ENCODE measurements around the gene PTPRT.

PTPRT gene

GRCh38 chr20:43095034-43095433 is 94.7 kb downstream of the PTPRT start:
- Histone ChIP-seq H3K4me3 (ENCODE audit: insufficient read depth, low read length, poor library complexity, severe bottlenecking) (no peak overlapping the region), H3K9me2 (replicated peaks; ENCODE audit: insufficient read depth, low read length) (no peaks in the 10 kb centered on the region), H3K79me2 (ENCODE audit: insufficient read depth, low read length) (no peaks in the 10 kb centered on the region), H3K9ac (ENCODE audit: low read length) (no peak overlapping the region), H4K20me1 (ENCODE audit: low read depth, low read length) (no peaks in the 10 kb centered on the region), H3K4me2 (ENCODE audit: low read depth, low read length, poor library complexity, severe bottlenecking) (no peak overlapping the region), H3K27me3 (ENCODE audit: low read length) (0 out of 2 replicates have a peak, but pooled peaks cover 3% of the 10 kb centered on the region), H2AFZ (ENCODE audit: low read depth, low read length, severe bottlenecking) (no peak overlapping the region), H3F3A (ENCODE audit: insufficient read depth) (no peaks in the 10 kb centered on the region), H3K27ac (ENCODE audit: low read depth, low read length) (no peak overlapping the region), H3K9me3 (ENCODE audit: insufficient read depth, low read length) (no peaks in the 10 kb centered on the region), H3K36me3 (ENCODE audit: low read length) (no peaks in the 10 kb centered on the region)
- no peak for TF ChIP-seq EZH2phosphoT487 (conservative IDR thresholded peaks at IDR 0.05; ENCODE audit: low read length)
- TF ChIP-seq CTCF (IDR thresholded peaks at IDR 0.05; ENCODE audit: insufficient read depth, low read length, poor library complexity, severe bottlenecking) = no peak

- H3K36me3 ChIP-seq (ENCODE audit: low read length) = no peaks in the 10 kb centered on the region
- H3K79me2 ChIP-seq (ENCODE audit: insufficient read depth, low read length) = no peaks in the 10 kb centered on the region
- no peaks in the 10 kb centered on the region for H3K27me3 ChIP-seq (ENCODE audit: low read length)
- no peaks in the 10 kb centered on the region for H3K9me3 ChIP-seq (ENCODE audit: insufficient read depth, low read length)
- H2AFZ ChIP-seq (ENCODE audit: low read depth, low read length, severe bottlenecking) = no peak overlapping the region
- H3K9ac ChIP-seq (ENCODE audit: low read length) = no peak overlapping the region
- no peak overlapping the region for H3K27ac ChIP-seq (ENCODE audit: low read depth, low read length)
- no peak for TF ChIP-seq CTCF (IDR thresholded peaks at IDR 0.05; ENCODE audit: insufficient read depth, low read length, poor library complexity, severe bottlenecking)
- no peak for TF ChIP-seq EZH2phosphoT487 (conservative IDR thresholded peaks at IDR 0.05; ENCODE audit: low read length)
- no peaks in the 10 kb centered on the region for H3K9me2 ChIP-seq (replicated peaks; ENCODE audit: insufficient read depth, low read length)
- H3K4me3 ChIP-seq (ENCODE audit: insufficient read depth, low read length, poor library complexity, severe bottlenecking) = no peak overlapping the region
- H3F3A ChIP-seq (ENCODE audit: insufficient read depth) = no peaks in the 10 kb centered on the region
- H3K4me2 ChIP-seq (ENCODE audit: low read depth, low read length, poor library complexity, severe bottlenecking) = no peak overlapping the region
- H4K20me1 ChIP-seq (ENCODE audit: low read depth, low read length) = no peaks in the 10 kb centered on the region
Observed at GRCh38 chr20:43092386-43093088, 97.2 kb downstream of the PTPRT start.

- H3K9ac ChIP-seq (ENCODE audit: low read length) = no peak overlapping the region
- no peaks in the 10 kb centered on the region for H3F3A ChIP-seq (ENCODE audit: insufficient read depth)
- H3K4me3 ChIP-seq (ENCODE audit: insufficient read depth, low read length, poor library complexity, severe bottlenecking) = no peak overlapping the region
- no peaks in the 10 kb centered on the region for H3K9me2 ChIP-seq (replicated peaks; ENCODE audit: insufficient read depth, low read length)
- no peak overlapping the region for H3K4me2 ChIP-seq (ENCODE audit: low read depth, low read length, poor library complexity, severe bottlenecking)
- no peaks in the 10 kb centered on the region for H4K20me1 ChIP-seq (ENCODE audit: low read depth, low read length)
- H3K36me3 ChIP-seq (ENCODE audit: low read length) = no peaks in the 10 kb centered on the region
- no peak overlapping the region for H3K27ac ChIP-seq (ENCODE audit: low read depth, low read length)
- no peak overlapping the region for H2AFZ ChIP-seq (ENCODE audit: low read depth, low read length, severe bottlenecking)
- H3K27me3 ChIP-seq (ENCODE audit: low read length) = no peaks in the 10 kb centered on the region
- TF ChIP-seq EZH2phosphoT487 (conservative IDR thresholded peaks at IDR 0.05; ENCODE audit: low read length) (no peak), CTCF (IDR thresholded peaks at IDR 0.05; ENCODE audit: insufficient read depth, low read length, poor library complexity, severe bottlenecking) (no peak)
- H3K9me3 ChIP-seq (ENCODE audit: insufficient read depth, low read length) = no peaks in the 10 kb centered on the region
- H3K79me2 ChIP-seq (ENCODE audit: insufficient read depth, low read length) = no peaks in the 10 kb centered on the region
Observed at GRCh38 chr20:43068482-43068881, 121.2 kb downstream of the PTPRT start.

All from SU-DHL-6 (cell line).